Mesenchymal stem cell (in vitro differentiated cells and primary cell): ENCODE data around the gene TMEM178B.

ENCODE experiments used
- DNase-seq: peaks from one replicate; pipeline ENCODE4 v3.0.0-alpha.2; 2013
- H2AFZ ChIP-seq: one replicate; pipeline ENCODE4 v1.6.1; 2013; ENCODE audit warnings: low read depth, mild to moderate bottlenecking, control low read depth, inconsistent platforms, low read length, moderate library complexity
- H2AK5ac ChIP-seq: 2 replicates; pipeline ENCODE4 v1.6.1; 2013; ENCODE audit warnings: low read length, moderate library complexity, mild to moderate bottlenecking, inconsistent platforms; ENCODE audit not compliant: severe bottlenecking
- H2BK120ac ChIP-seq: one replicate; pipeline ENCODE4 v1.6.1; 2013; ENCODE audit warnings: low read depth, mild to moderate bottlenecking, inconsistent platforms, low read length, moderate library complexity
- H2BK12ac ChIP-seq, 2 experiments: one replicate each; pipeline ENCODE4 v1.6.1; 2013; ENCODE audit warnings: inconsistent platforms in 2 of 2, low read length in 2 of 2, mild to moderate bottlenecking in 2 of 2, moderate library complexity in 2 of 2, control low read depth in 1 of 2
- H2BK15ac ChIP-seq: one replicate; pipeline ENCODE4 v1.6.1; 2013; ENCODE audit warnings: mild to moderate bottlenecking, low read depth, inconsistent platforms; ENCODE audit not compliant: poor library complexity, severe bottlenecking
- H2BK5ac ChIP-seq: 2 replicates; pipeline ENCODE4 v1.6.1; 2013; ENCODE audit warnings: low read depth, mild to moderate bottlenecking, low read length, control low read depth, inconsistent platforms; ENCODE audit not compliant: poor library complexity, severe bottlenecking
- H3K14ac ChIP-seq, 2 experiments: one replicate each; pipeline ENCODE4 v1.6.1; 2013; ENCODE audit warnings: inconsistent platforms in 2 of 2, low read length in 2 of 2, control low read depth in 1 of 2, mild to moderate bottlenecking in 1 of 2, moderate library complexity in 1 of 2
- H3K18ac ChIP-seq, 2 experiments: one replicate each; pipeline ENCODE4 v1.6.1; 2013; ENCODE audit warnings: inconsistent platforms in 2 of 2, low read length in 2 of 2, control low read depth in 1 of 2, low read depth in 1 of 2, mild to moderate bottlenecking in 1 of 2
- H3K23ac ChIP-seq, 2 experiments: one replicate each; pipeline ENCODE4 v1.6.1; 2013; ENCODE audit warnings: inconsistent platforms in 2 of 2, low read length in 2 of 2, mild to moderate bottlenecking in 2 of 2, moderate library complexity in 2 of 2, control low read depth in 1 of 2
- H3K27ac ChIP-seq: 2 replicates; pipeline ENCODE4 v1.5.1; 2013; ENCODE audit warnings: mild to moderate bottlenecking, moderate library complexity, low read length, control low read depth, inconsistent platforms; ENCODE audit not compliant: poor library complexity, severe bottlenecking
- H3K27me3 ChIP-seq, 2 experiments: 2 replicates each; pipeline versions ENCODE4 v1.6.1 to v1.7.0; 2013; ENCODE audit warnings: low read length in 2 of 2, mild to moderate bottlenecking in 2 of 2, moderate library complexity in 2 of 2, control low read depth in 1 of 2, inconsistent platforms in 1 of 2; ENCODE audit not compliant: control insufficient read depth in 1 of 2, insufficient read depth in 1 of 2
- H3K36me3 ChIP-seq, 2 experiments: 2 replicates each; pipeline versions ENCODE4 v1.6.1 to v1.7.0; 2013; ENCODE audit warnings: low read length in 2 of 2, control low read depth in 1 of 2, inconsistent platforms in 1 of 2, low read depth in 1 of 2, mild to moderate bottlenecking in 1 of 2; ENCODE audit not compliant: insufficient read depth in 2 of 2, control insufficient read depth in 1 of 2
- H3K4ac ChIP-seq, 2 experiments: one replicate each; pipeline ENCODE4 v1.6.1; 2013; ENCODE audit warnings: inconsistent platforms in 2 of 2, low read length in 2 of 2, mild to moderate bottlenecking in 2 of 2, moderate library complexity in 2 of 2, control low read depth in 1 of 2, low read depth in 1 of 2
- H3K4me1 ChIP-seq: 2 replicates; pipeline ENCODE4 v1.6.1; 2013; ENCODE audit warnings: low read depth, low read length, control low read depth; ENCODE audit not compliant: control insufficient read depth, insufficient read depth
- H3K4me2 ChIP-seq: 2 replicates; pipeline ENCODE4 v1.6.1; 2013; ENCODE audit warnings: low read length, mild to moderate bottlenecking, inconsistent platforms; ENCODE audit not compliant: poor library complexity, severe bottlenecking
- H3K4me3 ChIP-seq, 2 experiments: 2 replicates each; pipeline versions ENCODE4 v1.5.1 to v1.7.0; 2013; ENCODE audit warnings: low read length in 2 of 2, mild to moderate bottlenecking in 2 of 2, control low read depth in 1 of 2, low read depth in 1 of 2; ENCODE audit not compliant: insufficient read depth in 1 of 2
- H3K79me1 ChIP-seq: replicated peaks from 2 replicates; pipeline ENCODE4 v1.6.1; 2013; ENCODE audit warnings: mild to moderate bottlenecking, control low read depth, low read length, inconsistent platforms; ENCODE audit not compliant: poor library complexity, severe bottlenecking
- H3K9ac ChIP-seq: 2 replicates; pipeline ENCODE4 v1.7.0; 2013; ENCODE audit warnings: mild to moderate bottlenecking, low read length, moderate library complexity
- H3K9me3 ChIP-seq: 2 replicates; pipeline ENCODE4 v1.7.0; 2013; ENCODE audit warnings: mild to moderate bottlenecking, low read length; ENCODE audit not compliant: control insufficient read depth
- H4K8ac ChIP-seq: one replicate; pipeline ENCODE4 v1.6.1; 2013; ENCODE audit warnings: inconsistent platforms, mild to moderate bottlenecking, low read length, moderate library complexity
- H4K91ac ChIP-seq: one replicate; pipeline ENCODE4 v1.6.1; 2013; ENCODE audit warnings: mild to moderate bottlenecking, low read length, inconsistent platforms
- WGBS: methylation state at CpG from one replicate; pipeline ENCODE4 v1.1.7; 2013; ENCODE audit warnings: mixed read lengths; 5-methylcytosine and 5-hydroxymethylcytosine counted together

The TMEM178B gene

GRCh38 chr7:141271451-141271850 is 197.6 kb downstream of the TMEM178B start:
- Histone ChIP-seq H2BK15ac (no peak overlapping the region), H2BK12ac (no peak overlapping the region), H4K91ac (no peak overlapping the region), H3K79me1 (peaks cover 9% of the 10 kb centered on the region), H3K9ac (no peak overlapping the region), H3K27ac (no peak overlapping the region), H3K23ac (no peak overlapping the region), H2AFZ (no peak overlapping the region), H3K9me3 (no peaks in the 10 kb centered on the region), H3K27me3 (no peaks in the 10 kb centered on the region), H3K4ac (no peak overlapping the region), H3K4me2 (no peak overlapping the region), H2AK5ac (no peak overlapping the region), H3K14ac (no peak overlapping the region), H3K36me3 (no peaks in the 10 kb centered on the region), H3K18ac (no peak overlapping the region), H3K4me1 (no peaks in the 10 kb centered on the region), H2BK120ac (no peak overlapping the region), H3K4me3 (no peak overlapping the region), H4K8ac (no peak overlapping the region), H2BK5ac (no peak overlapping the region)
- 73% methylated on average over 4 of the region's 4 CpGs for WGBS
- DNase-seq: no peak

- Histone ChIP-seq H3K27me3 (no peaks in the 10 kb centered on the region), H2BK120ac (no peak overlapping the region)
- WGBS: 27% methylated on average over 2 of the region's 2 CpGs
Observed at GRCh38 chr7:141272417-141272816, 198.6 kb downstream of the TMEM178B start.

GRCh38 chr7:141275350-141275749 is 201.5 kb downstream of the TMEM178B start:
- no peak for DNase-seq
- H2BK5ac ChIP-seq: no peak overlapping the region
- 20% methylated on average over 2 of the region's 2 CpGs for WGBS
- H3K9ac ChIP-seq: no peak overlapping the region
- H4K91ac ChIP-seq: no peak overlapping the region
- no peak overlapping the region for H2BK120ac ChIP-seq
- peaks cover 6% of the 10 kb centered on the region for H3K79me1 ChIP-seq
- no peak overlapping the region for H2AFZ ChIP-seq
- H3K4me3 ChIP-seq: no peak overlapping the region
- no peak overlapping the region for H3K4me2 ChIP-seq
- no peak overlapping the region for H3K27ac ChIP-seq
- no peaks in the 10 kb centered on the region for H3K4me1 ChIP-seq
- no peaks in the 10 kb centered on the region for H3K27me3 ChIP-seq
- H3K18ac ChIP-seq: no peak overlapping the region
- no peak overlapping the region for H2AK5ac ChIP-seq
- no peak overlapping the region for H2BK12ac ChIP-seq
- H2BK15ac ChIP-seq: no peak overlapping the region
- H4K8ac ChIP-seq: no peak overlapping the region
- H3K23ac ChIP-seq: no peak overlapping the region
- no peak overlapping the region for H3K4ac ChIP-seq
- no peaks in the 10 kb centered on the region for H3K9me3 ChIP-seq
- no peak overlapping the region for H3K14ac ChIP-seq
- H3K36me3 ChIP-seq: no peaks in the 10 kb centered on the region

More at GRCh38 chr7:141272417-141272816, 198.6 kb downstream of the TMEM178B start:
- H2BK15ac ChIP-seq: no peak overlapping the region
- H3K9me3 ChIP-seq: no peaks in the 10 kb centered on the region
- DNase-seq: no peak
- H2AK5ac ChIP-seq: no peak overlapping the region
- no peak overlapping the region for H3K23ac ChIP-seq
- no peak overlapping the region for H3K27ac ChIP-seq
- no peak overlapping the region for H2BK12ac ChIP-seq
- no peak overlapping the region for H2BK5ac ChIP-seq
- no peak overlapping the region for H3K18ac ChIP-seq
- H3K4me3 ChIP-seq: no peak overlapping the region
- no peak overlapping the region for H4K8ac ChIP-seq
- H3K79me1 ChIP-seq: peaks cover 6% of the 10 kb centered on the region
- H3K4me2 ChIP-seq: no peak overlapping the region
- H3K36me3 ChIP-seq: no peaks in the 10 kb centered on the region
- no peak overlapping the region for H4K91ac ChIP-seq
- no peak overlapping the region for H3K14ac ChIP-seq
- H3K4me1 ChIP-seq: no peaks in the 10 kb centered on the region
- no peak overlapping the region for H3K4ac ChIP-seq
- H3K9ac ChIP-seq: no peak overlapping the region
- H2AFZ ChIP-seq: no peak overlapping the region

- Histone ChIP-seq H2BK12ac (no peak overlapping the region), H3K9ac (no peak overlapping the region), H4K8ac (no peak overlapping the region), H2BK120ac (no peak overlapping the region), H3K4me3 (no peak overlapping the region), H3K14ac (no peak overlapping the region), H3K27ac (no peak overlapping the region), H3K36me3 (no peaks in the 10 kb centered on the region), H3K79me1 (peaks cover 8% of the 10 kb centered on the region), H2BK5ac (no peak overlapping the region), H3K27me3 (no peaks in the 10 kb centered on the region), H3K18ac (no peak overlapping the region), H2BK15ac (no peak overlapping the region), H3K4me1 (no peaks in the 10 kb centered on the region), H3K4me2 (no peak overlapping the region), H2AFZ (no peak overlapping the region), H3K4ac (no peak overlapping the region), H3K23ac (no peak overlapping the region), H3K9me3 (no peaks in the 10 kb centered on the region), H2AK5ac (no peak overlapping the region), H4K91ac (no peak overlapping the region)
- 70% methylated on average over 4 of the region's 4 CpGs for WGBS
- no peak for DNase-seq
Observed at GRCh38 chr7:141276031-141276430, 202.2 kb downstream of the TMEM178B start.
